ENCODE results near the gene SPACA6.
"Not testable (repeated sequence)": the region's sequence is repeated elsewhere in the genome, so short reads cannot be mapped to it uniquely, and the experiment has no call there.

SPACA6 gene

GRCh38 chr19:51706885-51707284 lies 13.8 kb downstream of the SPACA6 start:
- DNase-seq: no peak

GRCh38 chr19:51708811-51709210 lies 15.7 kb downstream of the SPACA6 start:
- no peak for DNase-seq

- no peak for DNase-seq
Observed at GRCh38 chr19:51709575-51709974, 16.4 kb downstream of the SPACA6 start.

- no peak for DNase-seq
Observed at GRCh38 chr19:51710163-51710562, 17.0 kb downstream of the SPACA6 start.

- no peak for DNase-seq
Observed at GRCh38 chr19:51711702-51712101, 18.6 kb downstream of the SPACA6 start.

GRCh38 chr19:51712461-51713081 lies 19.4 kb downstream of the SPACA6 start:
- DNase-seq: no peak

GRCh38 chr19:51713319-51714285 lies 20.5 kb downstream of the SPACA6 start:
- no peak for DNase-seq

- no peak for DNase-seq
Observed at GRCh38 chr19:51714848-51715247, 21.7 kb downstream of the SPACA6 start.

- no peak for DNase-seq
Observed at GRCh38 chr19:51715850-51716249, 22.7 kb downstream of the SPACA6 start.

GRCh38 chr19:51716925-51717324 lies 23.8 kb downstream of the SPACA6 start:
- DNase-seq: no peak

- no peak for DNase-seq
Observed at GRCh38 chr19:51719251-51719988, 26.3 kb downstream of the SPACA6 start.

GRCh38 chr19:51721905-51722304 lies 28.8 kb downstream of the SPACA6 start:
- DNase-seq: no peak

GRCh38 chr19:51722492-51722891 lies 29.4 kb downstream of the SPACA6 start:
- no peak for DNase-seq

GRCh38 chr19:51724543-51724942 lies 31.4 kb downstream of the SPACA6 start:
- DNase-seq: no peak

GRCh38 chr19:51726049-51726448 lies 32.9 kb downstream of the SPACA6 start:
- no peak for DNase-seq

GRCh38 chr19:51727349-51727880 lies 34.3 kb downstream of the SPACA6 start:
- DNase-seq: no peak

- DNase-seq: no peak
Observed at GRCh38 chr19:51729781-51730180, 36.7 kb downstream of the SPACA6 start.

GRCh38 chr19:51733742-51734522 lies 40.8 kb downstream of the SPACA6 start:
- no peak for DNase-seq

- no peak for DNase-seq
Observed at GRCh38 chr19:51735759-51736449, 42.8 kb downstream of the SPACA6 start.

- no peak for DNase-seq
Observed at GRCh38 chr19:51737389-51737788, 44.3 kb downstream of the SPACA6 start.

GRCh38 chr19:51737924-51738323 lies 44.8 kb downstream of the SPACA6 start:
- no peak for DNase-seq

- not testable (repeated sequence) for DNase-seq
Observed at GRCh38 chr19:51738523-51738922, 45.4 kb downstream of the SPACA6 start.
